Sciatic nerve (tissue), 2 donors: ENCODE measurements around the gene TMUB1. TPM values are rescaled to one million over a fixed set of nuclear protein-coding genes. Genes with fewer than 3 reads are reported as not detected.
"Not testable (repeated sequence)": the region's sequence is repeated elsewhere in the genome, so short reads cannot be mapped to it uniquely, and the experiment has no call there.

Experiments
- ATAC-seq: fragments of 200-7000 bp; cut with Tn5 transposase; one replicate; pipeline ENCODE4 v1.9.1; 2020; ENCODE audit warnings: mild to moderate bottlenecking, moderate library complexity
- DNase-seq: peaks from one replicate; pipeline ENCODE4 v3.0.0-alpha.2; 2020; ENCODE audit warnings: low spot score
- intact Hi-C: fragments of 100-400 bp; cut with DNase I; formaldehyde crosslinking; loops from one replicate; pipeline ENCODE4 v1.14.2; 2022
- total RNA-seq: library from RNA; stranded (reverse); fragmentation: NEBNext Ultra II Directional; extraction: Animal tissue kit (Norgen Biotek cat#: 25700); gene quantifications from one replicate; pipeline ENCODE4 v1.2.1, GENCODE V29; 2021
- donor health status: DM: no; HTN: no; CAD: no.
- donor health status: DM: no; HTN: no; CAD: no.

TMUB1 gene
- total RNA-seq, 1 donor from 2014 or later = 27.8 TPM

GRCh38 chr7:151047976-151048815, 35.1 kb downstream of the TMUB1 start, which contains the start of gene ASIC3:
Gene ASIC3 (plus strand): TSS chr7:151048531. CDS start chr7:151048886, 355 bp downstream.
- ATAC-seq (no peak), DNase-seq (no peak)
- intact Hi-C loops = loop anchor here (10.0 kb wide), 1 partner anchor 67 kb away; no protein-coding TSS in a partner anchor

DNA sequence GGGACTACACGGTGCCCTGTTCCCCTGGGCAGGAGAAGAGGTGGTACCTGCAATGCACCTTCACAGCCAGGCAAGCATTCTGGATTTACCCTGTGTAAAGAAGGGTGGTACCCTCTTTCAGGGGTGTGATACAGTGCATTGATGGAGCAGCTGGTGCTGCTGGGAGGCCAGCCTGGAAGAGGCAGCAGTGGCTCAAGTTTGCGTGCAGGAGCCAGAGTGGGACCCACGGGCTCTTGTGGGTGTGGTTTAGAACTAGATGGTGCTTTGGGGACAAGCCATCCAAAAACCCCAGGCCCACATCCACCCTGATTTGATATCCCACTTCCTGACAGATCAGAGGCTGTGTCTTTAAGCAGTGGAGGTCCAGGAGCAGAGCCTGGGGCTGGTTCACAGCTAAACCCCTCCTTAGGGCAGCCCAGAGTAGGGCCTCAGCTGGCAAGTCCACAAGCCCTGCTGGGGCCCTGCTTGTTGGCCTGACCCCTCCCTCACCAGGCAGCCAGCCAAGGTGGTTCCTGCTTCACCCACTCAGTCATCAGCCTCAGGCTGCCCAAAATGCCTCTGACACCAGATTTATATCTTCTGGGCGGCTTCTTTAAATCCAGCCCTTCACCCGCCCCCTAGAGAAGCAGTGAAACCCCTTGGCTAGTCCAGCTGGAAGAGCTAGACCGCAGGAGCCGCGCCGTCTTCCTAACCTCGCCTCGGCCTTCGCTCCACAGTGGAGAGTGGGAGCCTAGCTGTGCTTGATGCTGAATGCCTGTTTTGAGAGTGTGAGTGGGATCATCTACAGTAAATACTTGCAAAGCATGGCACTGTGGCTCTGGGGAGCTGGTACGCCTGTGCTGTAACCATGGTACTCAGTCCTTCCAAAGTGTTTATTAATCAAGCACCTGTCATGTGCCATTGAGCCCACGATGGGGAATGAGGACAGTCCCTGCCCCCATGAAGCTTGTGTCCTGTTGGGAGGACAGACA, 36.4 kb downstream of the TMUB1 start:
- intact Hi-C loops = loop anchor here (10.0 kb wide), 1 partner anchor 68 kb away; no protein-coding TSS in a partner anchor
- peak; percentile 14 for ATAC-seq
- no peak for DNase-seq

DNA sequence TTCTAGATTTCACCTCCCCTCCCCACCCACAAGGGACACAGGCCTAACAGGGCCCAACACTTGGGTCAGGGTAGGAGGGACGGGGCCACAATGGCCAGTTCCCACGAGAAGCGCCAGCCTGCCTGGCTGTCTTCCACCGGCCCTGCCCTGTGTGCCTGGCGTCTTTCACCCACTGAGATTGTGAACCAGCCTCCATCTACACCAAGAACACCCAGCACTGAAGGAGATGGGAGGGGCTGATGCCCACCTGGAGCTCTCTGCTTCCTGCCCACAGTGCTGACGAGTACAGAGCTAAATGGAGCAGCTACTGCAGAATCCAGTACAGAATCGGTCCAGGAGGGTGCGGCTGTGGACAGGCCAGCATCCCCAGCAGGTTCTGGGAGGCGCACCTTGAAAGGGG, 37.3 kb downstream of the TMUB1 start:
- no peak for DNase-seq
- intact Hi-C loops = loop anchor here (10.0 kb wide), 1 partner anchor 69 kb away; no protein-coding TSS in a partner anchor
- peak; percentile 8 for ATAC-seq

- intact Hi-C loops = loop anchor here (10.0 kb wide), 1 partner anchor 70 kb away; no protein-coding TSS in a partner anchor
- DNase-seq = no peak
- ATAC-seq = no peak
Observed at GRCh38 chr7:151045262-151045661, 38.0 kb downstream of the TMUB1 start.

DNA sequence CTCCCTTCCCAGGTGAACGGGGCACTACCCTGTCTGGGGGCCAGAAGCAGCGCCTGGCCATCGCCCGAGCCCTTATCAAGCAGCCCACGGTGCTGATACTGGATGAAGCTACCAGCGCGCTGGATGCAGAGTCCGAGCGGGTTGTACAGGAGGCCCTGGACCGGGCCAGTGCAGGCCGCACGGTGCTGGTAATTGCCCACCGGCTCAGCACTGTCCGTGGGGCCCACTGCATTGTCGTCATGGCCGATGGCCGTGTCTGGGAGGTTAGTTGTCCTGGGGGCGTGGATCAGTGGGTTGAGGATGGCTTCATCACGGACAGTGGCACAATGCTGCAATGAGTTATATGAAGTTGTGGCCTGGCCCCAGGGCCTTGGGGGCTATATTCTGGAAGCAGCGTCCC, 39.3 kb downstream of the TMUB1 start:
- DNase-seq (no peak), ATAC-seq (no peak)
- intact Hi-C loops = loop anchor here (10.0 kb wide), 1 partner anchor 71 kb away; no protein-coding TSS in a partner anchor

DNA sequence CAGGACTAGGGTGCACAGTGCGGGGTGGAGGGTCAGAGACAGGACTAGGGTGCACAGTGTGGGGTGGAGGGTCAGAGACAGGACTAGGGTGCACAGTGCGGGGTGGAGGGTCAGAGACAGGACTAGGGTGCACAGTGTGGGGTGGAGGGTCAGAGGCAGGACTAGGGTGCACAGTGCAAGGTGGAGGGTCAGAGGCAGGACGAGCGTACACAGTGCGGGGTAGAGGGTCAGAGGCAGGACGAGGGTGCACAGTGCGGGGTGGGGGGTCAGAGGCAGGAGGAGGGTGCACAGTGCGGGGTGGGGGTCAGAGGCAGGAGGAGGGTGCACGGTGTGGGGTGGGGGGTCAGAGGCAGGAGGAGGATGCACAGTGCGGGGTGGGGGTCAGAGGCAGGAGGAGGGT, 39.8 kb downstream of the TMUB1 start:
- intact Hi-C loops = loop anchor here (10.0 kb wide), 1 partner anchor 71 kb away; no protein-coding TSS in a partner anchor
- not testable (repeated sequence) for DNase-seq, ATAC-seq

DNA sequence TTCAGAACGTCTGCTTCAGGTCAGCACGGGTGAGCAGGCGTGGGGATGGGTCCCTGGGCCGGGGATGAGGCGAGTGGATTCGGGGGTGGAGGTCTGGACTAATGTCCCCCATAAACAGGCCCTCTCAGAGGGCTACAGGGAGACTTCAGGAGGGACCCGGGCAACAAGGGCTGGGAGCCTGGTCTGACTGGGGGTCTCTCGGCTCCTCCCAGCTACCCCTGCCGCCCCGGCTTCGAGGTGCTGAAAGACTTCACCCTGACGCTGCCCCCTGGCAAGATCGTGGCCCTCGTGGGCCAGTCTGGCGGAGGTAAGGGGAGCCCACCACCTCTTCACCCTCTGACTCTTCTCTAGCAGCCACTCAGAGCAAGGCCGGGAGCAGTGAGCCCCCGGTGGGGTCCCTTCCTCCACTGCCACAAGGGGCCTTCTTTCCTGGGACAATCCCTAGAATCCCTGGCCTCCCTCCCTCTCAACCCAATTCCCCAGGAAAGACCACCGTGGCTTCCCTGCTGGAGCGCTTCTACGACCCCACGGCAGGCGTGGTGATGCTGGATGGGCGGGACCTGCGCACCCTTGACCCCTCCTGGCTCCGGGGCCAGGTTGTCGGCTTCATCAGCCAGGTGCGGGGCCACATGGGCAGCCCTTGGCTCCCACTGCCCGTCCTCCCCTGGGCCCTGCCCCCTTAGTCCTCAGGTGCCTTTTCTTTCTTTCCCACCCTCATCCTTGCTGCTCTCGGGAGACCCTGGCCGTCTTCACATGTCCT, 42.5 kb downstream of the TMUB1 start:
- DNase-seq = no peak
- intact Hi-C loops = loop anchor here (10.0 kb wide), 1 partner anchor 74 kb away; no protein-coding TSS in a partner anchor
- ATAC-seq = no peak

DNA sequence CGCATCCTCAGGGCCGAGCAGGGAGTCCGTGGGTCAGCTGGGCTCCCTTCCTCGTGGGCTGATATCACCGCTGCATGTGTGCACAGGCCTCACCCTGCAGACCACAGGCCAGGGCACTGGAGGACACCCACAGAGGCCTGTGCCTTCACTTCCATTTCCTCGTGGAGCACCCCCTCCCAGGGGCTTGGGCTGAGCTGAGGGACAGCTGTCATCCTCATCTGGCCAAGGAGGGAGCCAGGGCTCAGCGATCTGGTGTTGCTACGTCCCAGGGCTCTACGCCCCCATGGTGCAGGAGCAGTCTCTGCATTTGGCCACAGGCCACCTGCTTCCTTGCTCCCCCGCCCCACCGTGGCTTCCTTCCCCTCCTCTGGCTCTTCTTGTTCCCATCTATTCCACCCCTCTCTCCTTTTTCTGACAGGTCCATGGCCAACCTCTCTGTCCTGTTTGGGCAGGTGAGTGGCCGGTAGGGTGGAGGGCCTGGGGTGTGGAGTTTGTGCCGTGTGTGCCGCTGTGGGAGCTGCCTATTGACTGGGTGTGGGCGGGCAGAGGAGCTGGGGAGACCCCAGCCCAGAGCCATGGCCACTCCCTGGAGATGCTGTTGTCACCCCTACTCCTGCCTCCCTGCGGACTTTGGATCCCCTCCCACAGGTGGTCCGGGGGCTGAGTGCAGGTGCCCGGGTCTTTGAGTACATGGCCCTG, 43.3 kb downstream of the TMUB1 start:
- intact Hi-C loops = loop anchor here (10.0 kb wide), 1 partner anchor 75 kb away; no protein-coding TSS in a partner anchor
- peak; percentile 14 for ATAC-seq
- DNase-seq = no peak

- DNase-seq (peak; percentile 80), ATAC-seq (peak; percentile 63)
- intact Hi-C loops = no loop called here
Observed at GRCh38 chr7:151038951-151039849, 44.1 kb downstream of the TMUB1 start.

DNA sequence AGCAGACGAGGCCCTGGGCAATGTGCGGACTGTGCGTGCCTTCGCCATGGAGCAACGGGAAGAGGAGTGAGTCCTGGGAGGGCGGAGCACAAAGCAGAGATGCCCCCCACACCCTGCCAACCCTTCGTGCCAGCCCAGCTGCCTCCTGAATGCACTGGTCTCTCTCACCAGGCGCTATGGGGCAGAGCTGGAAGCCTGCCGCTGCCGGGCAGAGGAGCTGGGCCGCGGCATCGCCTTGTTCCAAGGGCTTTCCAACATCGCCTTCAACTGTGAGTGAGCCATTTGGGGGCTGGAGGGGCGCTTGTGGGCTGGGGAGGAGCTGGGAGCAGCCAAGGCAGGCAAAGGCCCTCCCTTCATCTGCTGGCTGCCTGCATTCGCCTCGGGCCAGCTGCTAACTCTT, 47.4 kb downstream of the TMUB1 start:
- ATAC-seq (no peak), DNase-seq (no peak)
- intact Hi-C loops = no loop called here

DNA sequence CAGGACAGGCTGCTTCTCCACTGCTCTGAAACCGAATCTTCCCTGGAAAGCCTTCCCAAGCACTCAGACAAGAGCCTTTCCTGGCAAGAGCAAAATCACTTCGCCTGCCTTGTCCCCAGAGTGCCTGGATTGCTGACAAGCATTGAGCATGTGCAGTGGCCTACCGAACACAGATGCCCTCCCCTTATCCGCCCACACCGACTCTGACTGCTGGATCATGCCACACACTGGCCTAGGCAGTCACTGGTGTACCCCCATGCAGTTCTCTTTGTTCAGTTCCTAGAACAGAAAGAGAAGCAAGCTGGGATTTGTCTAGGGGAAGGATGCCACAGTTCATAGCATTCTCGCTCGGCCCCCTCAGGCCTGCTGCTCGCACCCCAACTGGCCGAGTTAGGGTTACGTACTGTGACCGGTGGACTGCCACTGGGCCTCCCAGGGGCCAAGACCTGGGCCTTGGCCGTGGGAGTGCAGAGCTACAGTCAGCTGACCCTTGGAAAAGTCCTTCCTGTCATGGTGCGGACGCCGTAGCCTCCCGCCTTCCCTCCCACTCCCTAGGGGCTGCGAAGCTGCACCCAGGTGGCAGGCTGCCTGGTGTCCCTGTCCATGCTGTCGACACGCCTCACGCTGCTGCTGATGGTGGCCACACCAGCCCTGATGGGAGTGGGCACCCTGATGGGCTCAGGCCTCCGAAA, 48.1 kb downstream of the TMUB1 start:
- DNase-seq (no peak), ATAC-seq (no peak)
- intact Hi-C loops = no loop called here

DNA sequence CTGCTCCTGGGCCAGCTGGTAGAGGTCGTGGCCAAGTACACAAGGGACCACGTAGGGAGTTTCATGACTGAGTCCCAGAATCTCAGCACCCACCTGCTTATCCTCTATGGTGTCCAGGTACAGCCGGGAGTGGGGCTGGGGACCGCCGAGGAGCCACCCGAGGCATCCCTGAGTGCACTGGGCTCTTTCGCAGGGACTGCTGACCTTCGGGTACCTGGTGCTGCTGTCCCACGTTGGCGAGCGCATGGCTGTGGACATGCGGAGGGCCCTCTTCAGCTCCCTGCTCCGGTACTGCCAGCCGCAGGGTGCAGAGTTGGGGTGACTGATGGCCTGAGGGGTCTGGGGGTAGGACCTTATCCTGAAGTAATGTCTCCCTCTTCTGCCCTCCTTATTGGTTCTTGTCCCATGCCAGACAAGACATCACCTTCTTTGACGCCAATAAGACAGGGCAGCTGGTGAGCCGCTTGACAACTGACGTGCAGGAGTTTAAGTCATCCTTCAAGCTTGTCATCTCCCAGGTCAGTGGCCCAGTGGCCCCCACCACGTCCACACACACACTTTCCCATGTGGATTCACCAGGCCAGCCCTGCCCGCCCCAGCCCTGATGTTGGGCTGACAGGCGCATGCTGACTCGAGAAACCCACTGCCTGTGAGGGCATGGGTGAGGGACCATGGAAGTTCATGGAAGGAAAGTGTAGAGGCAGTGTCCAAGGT, 48.8 kb downstream of the TMUB1 start:
- DNase-seq (no peak), ATAC-seq (no peak)
- intact Hi-C loops = no loop called here

DNA sequence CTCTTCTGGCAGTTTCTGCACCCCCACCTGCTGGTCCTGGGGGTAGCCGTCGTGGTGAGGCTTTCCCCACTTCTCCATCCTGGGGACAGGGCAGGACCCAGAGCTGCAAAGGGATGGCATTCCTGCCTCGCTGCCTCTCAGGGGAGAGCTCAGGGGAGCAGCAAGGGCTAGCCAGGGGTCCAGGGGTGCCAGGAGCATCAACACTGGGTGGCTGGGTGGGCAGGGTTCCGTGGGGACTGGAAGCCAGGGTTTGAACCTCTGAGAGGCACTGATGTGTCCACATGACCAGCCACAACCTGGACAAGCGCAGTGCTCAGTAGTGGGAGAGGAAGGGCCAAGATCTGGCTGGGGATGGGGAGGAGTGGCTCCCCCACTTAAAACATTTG, 49.4 kb downstream of the TMUB1 start:
- intact Hi-C loops = no loop called here
- ATAC-seq = no peak
- no peak for DNase-seq

DNA sequence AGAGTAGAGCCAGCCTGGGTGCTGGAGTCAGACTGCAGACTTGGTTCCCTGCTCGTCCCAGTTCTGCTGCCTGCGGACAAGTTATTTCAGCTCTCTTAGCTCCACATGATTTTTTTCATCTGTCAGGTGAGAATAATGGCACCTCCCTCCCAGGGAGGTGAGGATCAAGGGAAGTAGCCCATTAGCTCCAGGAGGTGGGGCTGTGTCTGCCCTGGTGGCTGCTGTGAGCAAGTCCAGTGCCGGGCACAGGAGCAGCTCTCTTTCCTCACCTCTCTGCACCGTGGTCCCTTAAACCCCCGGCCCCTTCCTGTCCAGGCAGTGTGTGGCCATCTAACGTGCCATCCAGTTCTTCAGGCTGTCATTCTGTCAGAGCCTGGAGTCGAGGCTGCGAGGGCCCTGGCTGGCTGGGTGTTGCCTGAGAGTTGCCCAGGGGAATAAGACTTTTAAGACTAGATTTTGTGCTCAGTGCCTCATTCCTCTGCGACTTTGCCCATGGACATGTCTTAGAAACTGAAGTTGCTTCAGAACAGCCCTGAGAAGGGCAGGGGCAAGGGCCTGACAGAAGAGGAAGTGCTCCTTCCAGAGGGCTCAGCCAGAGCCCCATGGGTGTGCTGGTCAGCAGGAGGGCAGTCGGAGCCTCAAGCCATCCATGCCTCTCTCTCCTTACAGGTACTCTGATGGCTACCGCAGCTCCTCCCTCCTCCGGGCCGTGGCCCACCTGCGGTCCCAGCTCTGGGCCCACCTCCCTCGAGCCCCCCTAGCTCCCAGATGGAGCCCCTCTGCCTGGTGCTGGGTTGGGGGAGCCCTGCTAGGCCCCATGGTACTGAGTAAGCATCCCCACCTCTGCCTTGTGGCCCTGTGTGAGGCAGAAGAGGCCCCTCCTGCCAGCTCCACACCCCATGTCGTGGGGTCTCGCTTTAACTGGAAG, 50.1 kb downstream of the TMUB1 start:
- no peak for ATAC-seq
- intact Hi-C loops = no loop called here
- DNase-seq = no peak
